Measurements from ENCODE around the gene SLC38A4. TPM values are rescaled to one million over a fixed set of nuclear protein-coding genes. Genes with fewer than 3 reads are reported as not detected.

The SLC38A4 gene
- under 0.01 and 4.2 TPM in 2 replicates for total RNA-seq

GRCh38 chr12:46825591-46826414, at the start of gene SLC38A4:
Gene SLC38A4 (minus strand): TSS chr12:46825997. CDS start chr12:46793071, 32,926 bp downstream.

